Stimulated activated CD4-positive, alpha-beta T cell treated with anti-CD3 and anti-CD28 coated beads, Interleukin-2, amount 100 ng/mL, for 48 hours (primary cell): ENCODE data around the gene FOXI1.
A peak's percentile ranks its signal among the peaks of the same experiment; 100 is the strongest.

Source experiments
- DNase-seq, 2 donors: peaks; one replicate each; pipeline ENCODE4 v3.0.0-alpha.2; 2020

The FOXI1 gene

DNA sequence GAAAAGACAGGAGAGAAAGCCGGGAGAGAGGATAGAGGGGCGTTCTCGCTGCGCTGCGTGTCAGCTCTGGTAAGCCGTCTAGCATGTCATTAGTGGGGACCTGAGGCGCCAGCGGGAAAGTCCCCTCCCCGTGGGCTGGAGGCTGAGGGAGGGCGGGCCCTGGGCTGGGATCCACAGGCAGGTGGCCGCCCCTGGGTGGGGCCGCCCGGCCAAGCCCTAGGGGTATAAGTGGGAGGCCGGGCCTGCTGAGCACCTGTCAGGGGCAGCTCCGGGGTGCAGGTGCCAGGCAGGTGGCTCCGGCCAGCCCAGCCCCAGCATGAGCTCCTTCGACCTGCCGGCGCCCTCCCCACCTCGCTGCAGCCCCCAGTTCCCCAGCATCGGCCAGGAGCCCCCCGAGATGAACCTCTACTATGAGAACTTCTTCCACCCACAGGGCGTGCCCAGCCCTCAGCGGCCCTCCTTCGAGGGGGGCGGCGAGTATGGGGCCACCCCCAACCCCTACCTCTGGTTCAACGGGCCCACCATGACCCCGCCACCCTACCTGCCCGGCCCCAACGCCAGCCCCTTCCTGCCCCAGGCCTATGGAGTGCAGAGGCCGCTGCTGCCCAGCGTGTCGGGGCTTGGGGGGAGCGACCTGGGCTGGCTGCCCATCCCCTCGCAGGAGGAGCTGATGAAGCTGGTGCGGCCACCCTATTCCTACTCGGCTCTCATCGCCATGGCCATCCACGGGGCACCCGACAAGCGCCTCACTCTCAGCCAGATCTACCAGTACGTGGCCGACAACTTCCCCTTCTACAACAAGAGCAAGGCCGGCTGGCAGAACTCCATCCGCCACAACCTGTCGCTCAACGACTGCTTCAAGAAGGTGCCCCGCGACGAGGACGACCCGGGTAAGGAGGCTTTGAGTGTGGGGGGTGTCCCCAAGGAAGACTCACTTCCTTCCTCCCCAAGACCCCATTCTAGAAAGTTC is at the start of gene FOXI1:
FOXI1 (plus strand) TSS at position 256 of the 970 bp plus-strand sequence; CDS start at position 317, 61 bp downstream.
- DNase-seq = no peak

DNA sequence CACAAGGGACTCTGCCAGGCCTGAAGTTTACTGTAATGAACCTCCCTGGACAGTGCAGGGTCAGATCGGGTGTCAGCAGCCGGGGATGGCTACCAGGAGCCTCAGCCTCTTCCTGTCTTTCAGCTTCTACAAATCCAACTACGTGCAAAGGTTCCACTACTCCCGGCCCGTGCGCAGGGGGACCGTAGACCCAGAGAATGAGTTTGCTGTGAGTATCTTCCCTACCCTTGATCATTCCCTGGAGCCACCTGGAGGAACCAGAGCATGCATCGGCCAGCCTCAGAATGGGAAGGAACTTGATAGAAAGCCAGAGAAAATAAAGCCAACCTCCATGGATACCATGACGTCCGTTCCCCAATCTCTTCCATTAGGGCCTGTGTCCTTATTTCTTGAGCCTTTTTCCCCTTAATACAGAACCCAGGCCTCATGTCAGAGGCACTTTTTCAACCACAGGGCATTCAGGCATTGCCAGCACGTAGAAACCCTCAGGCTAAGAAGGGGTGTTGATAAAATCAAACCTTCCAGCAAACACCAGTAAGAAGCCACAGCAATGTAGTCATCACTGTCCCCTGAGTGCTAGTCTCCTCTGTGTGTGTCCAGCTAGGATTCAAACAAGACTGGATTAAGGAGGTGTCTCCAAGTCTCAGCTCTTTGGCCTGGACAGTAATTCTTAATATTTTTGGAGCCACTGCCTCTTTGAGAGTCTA is 49.0 kb upstream of the FOXI1 start:
- no peak for DNase-seq

DNA sequence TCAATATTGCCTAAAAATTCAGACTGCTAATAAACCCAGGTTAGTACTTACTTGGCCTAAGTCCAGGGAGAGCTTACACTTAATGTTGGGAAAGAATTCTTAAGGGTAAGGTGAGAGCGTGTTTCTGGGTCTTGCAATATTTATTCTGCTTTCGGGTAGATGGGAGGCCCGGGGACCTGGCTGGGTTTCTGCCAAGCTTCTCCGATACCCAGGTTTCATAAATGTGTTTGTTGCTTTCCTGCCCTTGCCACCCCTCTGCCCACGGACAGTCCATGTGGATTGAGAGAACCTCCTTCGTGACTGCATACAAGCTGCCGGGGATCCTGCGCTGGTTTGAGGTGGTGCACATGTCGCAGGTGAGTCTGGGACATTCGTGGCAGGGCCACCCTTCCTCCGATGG is 48.4 kb upstream of the FOXI1 start:
- no peak for DNase-seq

DNA sequence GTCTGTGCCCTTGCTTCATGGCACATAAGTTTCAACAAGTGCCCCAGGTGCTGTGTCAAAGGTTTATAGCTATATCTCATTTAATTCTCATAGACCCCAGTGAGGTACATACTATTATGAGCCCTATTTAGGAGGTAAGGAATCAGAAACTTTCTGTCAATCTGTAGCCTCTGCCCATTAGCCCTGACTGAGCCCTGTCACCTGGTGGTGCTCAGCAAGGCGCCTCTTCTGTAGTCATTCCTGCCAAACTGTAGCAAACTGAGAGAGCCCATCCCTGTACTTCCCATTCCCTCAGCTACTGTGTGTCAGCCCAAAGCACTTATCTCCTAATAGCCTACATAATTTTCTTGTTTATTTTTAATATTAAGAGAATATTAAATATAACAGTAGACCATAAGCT is 46.5 kb upstream of the FOXI1 start:
- no peak for DNase-seq

DNA sequence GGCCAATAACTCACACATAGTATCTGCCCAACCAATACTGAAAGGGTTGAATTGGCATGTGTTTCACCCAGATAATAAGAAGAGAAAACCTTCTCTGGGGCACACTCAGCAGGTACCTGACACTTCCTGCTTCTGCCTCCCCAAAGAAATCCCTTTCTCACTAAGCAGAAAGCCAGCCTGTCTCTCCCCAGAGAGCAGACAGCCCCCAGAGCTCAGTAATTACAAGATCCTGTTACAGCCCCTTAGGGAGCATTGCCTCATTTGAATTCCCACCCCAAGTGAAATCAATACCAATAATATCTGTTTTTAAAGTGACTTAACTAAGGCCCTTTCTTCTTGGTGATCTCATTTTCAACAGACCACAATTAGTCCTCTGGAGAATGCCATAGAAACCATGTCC is 38.5 kb upstream of the FOXI1 start:
- no peak for DNase-seq

DNA sequence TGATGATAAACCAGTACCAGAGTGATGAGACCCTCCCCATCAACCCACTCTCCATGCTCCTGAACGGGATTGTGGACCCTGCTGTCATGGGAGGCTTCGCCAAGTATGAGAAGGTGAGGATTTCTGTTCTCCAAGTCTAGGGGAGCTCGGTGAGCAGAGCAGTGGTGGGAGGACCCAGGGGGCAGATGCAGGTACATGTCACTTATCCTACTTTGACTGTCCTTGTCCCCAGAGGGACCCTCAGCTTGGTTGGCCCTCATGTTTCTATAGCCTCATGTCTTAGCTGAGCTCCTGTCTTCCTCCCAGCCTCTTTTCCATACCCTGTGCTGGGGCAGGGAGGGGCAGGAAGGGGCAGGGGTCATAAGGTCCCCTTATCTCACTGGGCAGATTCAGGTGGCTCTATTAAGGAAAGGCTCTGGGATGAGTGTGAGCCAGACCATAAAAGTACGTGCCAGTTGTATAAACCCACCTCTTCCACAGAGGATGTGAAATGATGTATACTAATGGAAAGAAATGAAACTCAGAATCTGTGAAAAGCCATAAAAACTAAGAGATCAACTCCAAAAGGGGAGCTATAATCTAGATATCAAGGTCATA is 38.0 kb upstream of the FOXI1 start:
- DNase-seq = no peak

DNA sequence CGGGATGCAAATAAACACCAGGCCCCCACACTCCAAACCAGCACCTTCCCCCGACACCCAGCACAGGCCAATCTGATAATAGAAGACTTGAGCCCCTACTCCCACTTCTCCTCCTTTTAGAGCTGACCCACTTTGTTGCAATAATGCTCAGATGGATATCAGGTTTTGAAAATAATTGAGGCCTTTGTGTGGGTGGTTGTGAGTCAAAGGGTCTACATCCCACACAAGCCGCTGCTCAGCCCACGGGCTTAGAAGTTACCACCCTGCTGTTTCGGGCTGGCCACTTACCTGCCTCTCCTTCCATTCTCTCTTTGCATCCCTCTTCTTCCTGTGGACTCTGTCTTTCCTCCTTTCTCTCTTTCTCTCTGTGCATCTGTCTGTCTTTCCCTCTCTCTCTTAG is 36.2 kb upstream of the FOXI1 start:
- DNase-seq = no peak

DNA sequence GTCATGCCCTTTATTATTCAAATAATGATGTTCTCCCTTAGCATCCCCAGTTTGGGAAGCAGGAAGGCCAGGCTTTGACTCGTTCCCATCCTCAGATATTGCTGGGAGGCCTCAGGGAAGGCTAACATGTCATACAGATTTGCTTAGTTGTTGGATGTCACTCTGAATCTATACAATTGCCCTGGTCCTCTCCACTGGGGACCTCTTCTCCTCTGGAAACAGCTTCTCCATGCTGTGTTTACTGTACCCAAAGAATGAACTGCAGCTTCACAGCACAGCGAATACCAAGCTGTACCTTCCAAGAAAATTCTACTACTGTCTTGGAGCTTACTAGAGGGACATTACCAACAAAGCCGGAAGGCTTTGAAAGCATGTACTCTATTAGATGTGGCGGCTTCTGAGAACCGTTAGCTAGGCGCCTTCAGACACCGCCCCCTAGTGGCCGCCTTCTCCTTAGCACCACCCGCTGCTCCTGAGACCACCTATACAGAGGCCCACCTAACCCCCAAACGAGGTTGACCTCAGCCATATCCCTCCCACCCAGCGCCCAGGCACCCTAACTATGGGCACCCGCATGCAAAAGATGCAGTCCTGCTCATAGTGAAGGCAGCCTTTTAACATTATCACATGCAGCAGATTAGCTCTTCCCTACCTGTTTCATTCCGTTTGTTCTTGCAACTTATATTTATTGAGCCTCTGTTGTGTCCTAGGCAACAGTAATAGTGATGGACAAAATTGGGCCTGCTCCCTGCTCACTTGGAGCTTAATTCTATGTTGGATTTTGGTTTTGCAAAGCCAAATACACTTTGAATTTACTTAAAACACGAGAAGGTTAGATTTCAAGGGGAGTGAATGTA is 34.9 kb upstream of the FOXI1 start:
- DNase-seq = peak; percentile 7 to 14

DNA sequence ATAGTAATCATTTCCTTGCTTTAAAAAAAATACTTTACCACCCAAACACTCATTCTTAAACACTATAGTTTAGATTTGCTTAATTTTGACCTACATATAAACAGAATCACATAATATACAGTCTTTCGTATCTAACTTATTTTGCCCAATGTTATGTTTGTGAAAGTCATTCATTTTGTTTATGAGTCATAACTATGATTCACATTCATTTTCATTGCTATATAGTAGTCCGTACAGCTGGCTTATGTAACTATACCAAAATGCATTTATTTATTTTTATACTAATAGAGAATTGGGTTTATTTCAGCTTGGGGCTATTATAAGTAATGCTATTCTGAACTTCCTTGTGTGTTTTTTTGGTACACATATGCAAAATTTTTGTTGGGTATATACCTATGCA is 33.9 kb upstream of the FOXI1 start:
- no peak for DNase-seq

DNA sequence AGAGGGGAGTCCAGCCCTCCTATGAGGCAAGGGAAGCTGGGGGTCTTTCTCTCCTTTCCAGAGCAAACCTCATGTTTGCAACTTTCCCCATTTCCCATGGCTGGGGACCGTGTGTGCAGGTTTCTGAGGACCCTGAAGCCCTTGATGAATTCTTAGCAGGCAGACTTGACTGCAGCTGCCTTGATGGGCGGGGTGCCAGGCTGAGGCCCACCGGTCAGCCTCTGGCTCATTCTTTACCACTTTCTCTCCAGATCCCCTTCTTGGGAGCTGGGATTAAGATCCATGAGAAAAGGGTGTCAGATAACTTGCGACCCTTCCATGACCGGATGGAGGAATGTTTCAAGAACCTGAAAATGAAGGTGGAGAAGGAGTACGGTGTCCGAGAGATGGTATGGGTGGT is 30.0 kb upstream of the FOXI1 start:
- no peak for DNase-seq

DNA sequence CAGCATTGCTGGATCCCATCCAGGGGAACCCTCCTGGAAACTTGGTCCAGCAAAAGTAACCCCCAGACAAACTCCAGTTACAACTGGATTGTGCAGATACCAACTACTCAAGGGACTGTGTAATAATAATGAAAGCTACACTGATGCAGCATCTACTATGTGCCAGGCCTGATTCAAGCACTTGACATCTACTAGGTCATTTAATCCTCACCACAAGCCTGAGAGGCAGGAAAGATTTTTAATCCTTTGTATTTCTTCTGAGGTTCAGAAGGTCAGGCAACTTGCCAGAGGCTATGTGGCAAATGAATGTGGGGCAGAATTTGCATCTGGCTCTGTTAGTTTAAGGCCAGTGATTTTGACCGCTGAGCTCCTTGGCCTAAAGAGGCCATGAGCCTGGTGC is 29.5 kb upstream of the FOXI1 start:
- DNase-seq = no peak

DNA sequence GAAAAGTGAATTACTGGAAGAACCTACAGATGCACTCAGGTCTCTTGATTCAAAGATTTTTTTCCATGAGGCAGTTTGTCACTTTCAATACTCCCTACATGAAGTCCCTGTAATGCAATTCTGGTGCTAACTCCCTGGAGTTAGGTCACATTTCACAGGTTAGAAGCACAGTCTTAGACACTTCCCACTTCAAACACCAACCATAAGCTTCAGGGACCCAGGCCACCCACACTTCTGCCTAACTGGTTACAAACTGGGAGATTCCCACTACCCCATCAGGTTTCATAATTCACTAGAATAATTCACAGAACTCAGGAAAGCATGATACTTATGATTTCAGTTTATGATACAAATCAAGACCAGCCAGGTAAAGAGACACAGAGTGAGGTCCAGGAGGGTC is 29.0 kb upstream of the FOXI1 start:
- DNase-seq = no peak

DNA sequence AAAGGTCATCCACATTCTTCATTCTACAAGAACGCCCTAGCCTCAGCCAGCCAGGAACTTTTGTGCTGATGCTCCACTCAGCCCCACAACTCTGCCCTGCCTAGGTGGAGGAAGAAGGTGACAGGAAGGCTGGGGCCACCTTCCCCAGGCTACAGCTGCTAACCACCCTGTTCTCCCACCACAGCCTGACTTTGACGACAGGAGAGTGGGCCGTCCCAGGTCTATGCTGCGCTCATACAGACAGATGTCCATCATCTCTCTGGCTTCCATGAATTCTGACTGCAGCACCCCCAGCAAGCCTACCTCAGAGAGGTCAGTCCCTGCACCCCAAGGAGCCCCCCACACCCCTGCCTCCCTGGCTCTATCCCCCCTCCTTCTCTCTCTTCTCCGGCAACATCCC is 28.2 kb upstream of the FOXI1 start:
- no peak for DNase-seq

DNA sequence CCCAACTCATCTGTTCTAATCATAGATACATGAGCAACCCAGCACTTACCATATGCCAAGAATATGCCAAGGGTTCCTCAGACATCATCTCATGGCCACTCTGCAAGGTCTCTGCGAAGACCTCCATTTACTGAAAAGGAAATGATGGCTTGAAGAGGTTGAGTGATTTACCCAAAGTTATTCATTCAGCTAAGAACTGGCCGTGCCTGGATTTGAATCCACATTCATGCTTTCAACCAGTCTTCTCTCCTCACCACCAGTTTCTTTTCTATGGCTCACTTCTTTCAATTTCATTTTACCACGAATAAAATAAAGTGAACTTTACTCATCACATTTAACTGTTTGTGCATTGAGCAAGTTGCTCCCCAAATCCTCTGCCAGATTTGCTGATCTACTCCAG is 27.2 kb upstream of the FOXI1 start:
- DNase-seq = no peak

DNA sequence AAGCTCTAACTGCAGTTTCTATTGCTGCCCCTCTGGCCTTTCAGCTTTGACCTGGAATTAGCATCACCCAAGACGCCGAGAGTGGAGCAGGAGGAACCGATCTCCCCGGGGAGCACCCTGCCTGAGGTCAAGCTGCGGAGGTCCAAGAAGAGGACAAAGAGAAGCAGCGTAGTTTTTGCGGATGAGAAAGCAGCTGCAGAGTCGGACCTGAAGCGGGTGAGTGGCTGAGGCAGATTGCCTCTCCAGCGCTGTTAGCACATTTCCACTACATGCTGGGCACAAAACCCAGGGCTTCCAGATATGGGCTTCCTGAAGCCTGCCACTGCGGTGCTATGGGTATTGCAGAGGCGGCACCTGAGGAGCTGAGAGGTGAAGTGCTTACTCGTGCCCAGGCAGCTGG is 26.8 kb upstream of the FOXI1 start:
- no peak for DNase-seq

DNA sequence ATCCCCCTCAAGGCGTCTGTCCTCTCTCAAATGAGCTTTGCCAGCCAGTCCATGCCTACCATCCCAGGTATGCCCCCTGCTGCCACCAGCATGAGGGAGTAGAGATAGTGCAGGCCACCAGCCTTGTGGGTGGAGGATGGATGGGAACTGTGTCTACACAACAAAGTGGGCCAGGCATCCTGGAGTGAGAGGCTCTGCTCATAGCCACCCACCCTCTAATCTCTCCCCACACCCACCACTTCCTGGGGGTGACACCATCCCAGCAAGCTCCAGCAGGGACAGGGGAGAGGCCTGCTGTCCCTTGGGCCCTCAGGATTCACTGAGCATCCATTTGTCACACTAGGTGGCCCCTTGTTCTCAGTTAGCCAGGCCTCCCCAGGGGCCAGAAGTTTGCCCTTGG is 25.5 kb upstream of the FOXI1 start:
- DNase-seq = no peak

DNA sequence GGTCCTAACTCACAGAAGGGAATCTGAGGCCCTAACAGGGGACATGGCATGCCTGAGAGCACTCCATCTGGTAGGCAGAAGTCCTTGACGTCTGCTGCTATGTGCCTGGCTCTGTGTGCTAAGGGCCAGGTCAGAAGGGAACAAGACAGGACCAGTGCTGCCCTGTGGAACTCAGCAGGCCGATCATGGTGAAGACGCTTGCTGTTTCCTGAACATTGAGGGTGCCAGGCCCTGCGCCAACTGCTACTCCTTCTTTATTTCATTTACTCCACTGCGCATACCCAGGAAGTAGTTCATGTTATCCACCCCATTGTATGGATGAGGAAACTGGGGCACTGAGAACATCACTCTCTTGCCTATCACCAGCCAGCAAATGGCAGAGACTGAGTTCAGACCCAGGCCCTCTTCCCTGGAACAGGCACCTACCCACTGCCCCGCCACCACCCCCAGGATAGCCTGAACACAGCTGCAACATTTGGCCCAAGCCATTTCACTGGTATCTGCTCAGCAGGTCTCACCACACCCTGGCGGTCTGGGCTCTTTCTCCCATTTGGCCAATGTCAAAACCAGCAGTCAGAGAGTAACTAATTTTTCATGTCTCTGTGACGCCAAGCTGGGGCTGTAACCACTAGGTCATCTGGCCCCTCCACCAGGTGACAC is 24.8 kb upstream of the FOXI1 start:
- DNase-seq = no peak

DNA sequence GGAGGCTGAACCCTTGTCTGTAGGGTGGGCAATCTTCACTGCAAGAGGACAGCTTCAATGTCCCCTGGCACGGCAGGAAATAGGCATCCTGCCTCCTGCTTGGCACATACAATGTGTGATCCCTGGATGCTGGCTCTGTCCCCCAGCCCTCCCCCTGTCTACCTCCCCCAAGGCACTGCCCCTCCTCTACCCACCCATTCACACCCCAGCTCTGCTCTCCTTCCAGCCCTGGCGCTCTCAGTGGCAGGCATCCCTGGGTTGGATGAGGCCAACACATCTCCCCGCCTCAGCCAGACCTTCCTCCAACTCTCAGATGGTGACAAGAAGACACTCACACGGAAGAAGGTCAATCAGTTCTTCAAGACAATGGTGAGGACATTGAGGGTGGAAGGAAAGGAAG is 24.1 kb upstream of the FOXI1 start:
- DNase-seq = no peak

DNA sequence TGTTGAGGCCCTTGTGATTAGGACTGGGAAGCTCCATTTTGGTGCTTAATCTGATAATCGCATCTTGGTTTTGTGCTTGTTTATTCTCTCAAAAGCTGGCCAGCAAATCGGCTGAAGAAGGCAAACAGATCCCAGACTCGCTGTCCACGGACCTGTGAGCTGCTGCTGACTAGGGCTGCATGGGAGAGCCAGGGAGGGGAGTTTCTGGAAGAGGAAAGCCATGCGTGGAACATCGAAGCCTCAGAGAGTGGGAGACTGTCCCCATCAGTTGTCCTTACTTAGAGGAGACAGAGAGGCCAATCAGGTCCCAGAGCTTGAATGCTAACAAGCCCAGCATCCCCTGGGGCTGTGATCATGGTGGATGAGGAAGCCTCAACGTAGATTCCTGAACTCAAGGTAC is 23.0 kb upstream of the FOXI1 start:
- DNase-seq = no peak

DNA sequence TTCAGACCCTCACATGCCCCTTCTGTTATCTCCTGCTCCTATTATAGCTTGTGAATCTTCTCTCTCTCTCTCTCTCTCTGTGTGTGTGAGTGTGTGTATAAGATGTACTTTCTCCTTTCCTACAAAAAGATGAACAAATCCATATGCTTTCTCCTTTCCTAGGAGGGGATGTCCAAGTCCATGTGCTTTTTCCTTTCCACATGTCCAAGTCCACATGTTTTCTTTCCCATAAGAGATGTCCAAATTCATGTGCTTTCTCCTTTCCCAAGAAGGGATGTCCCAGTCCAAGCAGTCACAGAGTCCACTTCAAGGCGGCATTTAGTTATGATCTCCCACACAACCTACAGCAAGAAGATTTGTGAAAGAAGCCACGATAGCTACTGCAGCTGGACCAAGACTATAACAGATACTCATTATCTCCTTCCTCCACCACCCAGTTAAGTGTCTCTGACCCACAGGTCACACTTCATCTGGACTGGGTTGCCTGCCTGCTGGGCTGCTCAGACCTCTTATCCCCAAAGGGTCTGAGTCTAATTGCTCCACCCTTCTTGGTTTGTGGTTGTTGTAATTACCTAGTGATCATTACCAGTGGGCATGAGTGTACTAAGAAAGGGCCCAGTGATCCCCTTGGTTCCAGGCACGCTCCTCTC is 18.4 kb upstream of the FOXI1 start:
- no peak for DNase-seq

DNA sequence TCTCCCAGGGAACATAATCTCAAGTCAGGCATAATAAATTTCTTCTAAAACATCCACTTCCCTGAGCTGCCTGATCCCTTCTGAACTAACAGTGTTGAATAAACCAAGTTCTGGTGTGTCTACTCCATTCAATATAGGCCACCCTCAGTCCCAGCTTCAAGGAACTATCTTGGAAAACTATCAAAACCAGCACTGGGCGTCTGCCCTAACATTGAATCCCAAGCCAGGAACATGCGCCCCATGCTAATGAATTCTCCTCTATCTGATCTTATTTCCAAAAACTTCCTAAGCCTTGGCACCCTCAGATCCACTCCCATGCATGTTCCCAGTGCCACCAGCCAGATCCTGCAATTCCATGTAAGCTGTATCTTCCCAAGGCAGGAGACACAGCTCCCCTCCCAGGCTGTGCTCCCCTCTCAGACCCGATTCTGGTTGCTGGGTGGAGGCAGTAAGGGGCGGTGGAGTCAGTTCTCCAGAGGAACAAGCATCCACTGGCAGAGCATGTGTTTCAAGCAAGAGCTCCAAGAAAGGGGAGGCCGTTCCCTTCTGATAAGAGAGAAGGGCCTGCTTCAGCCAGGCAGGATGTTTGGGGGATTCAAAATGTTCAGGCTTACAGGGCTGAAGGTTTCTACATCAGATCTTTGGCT is 13.1 kb upstream of the FOXI1 start:
- no peak for DNase-seq
